WTC11 (cell line): ENCODE measurements around the gene CPHXL2. TPM values are rescaled to one million over a fixed set of nuclear protein-coding genes. Genes with fewer than 3 reads are reported as not detected.

Experiments used
- ATAC-seq: fragments of 200-7000 bp; cut with Tn5 transposase; 2 replicates; pipeline ENCODE4 v1.10.0; 2021; ENCODE audit warnings: mild to moderate bottlenecking, moderate library complexity
- CTCF ChIA-PET: fragments of 300-600 bp; sonication (Branson Sonifier 250); formaldehyde crosslinking; loops from one replicate; lab custom pipeline; 2021; ENCODE audit warnings: antibody characterized with exemption; lab: Charles Lee
- POLR2A ChIA-PET: fragments of 350-600 bp; sonication (Branson Sonifier 250); formaldehyde crosslinking; loops from one replicate; lab custom pipeline; 2021; ENCODE audit warnings: antibody characterized with exemption; lab: Charles Lee
- DNase-seq: peaks from one replicate; pipeline ENCODE4 v3.0.0; 2021; ENCODE audit warnings: low spot score
- H3K27ac Mint-ChIP-seq: 2 replicates; pipeline ENCODE4 v1.8.0; 2021; ENCODE audit warnings: mixed read lengths
- H3K27me3 Mint-ChIP-seq: 2 replicates; pipeline ENCODE4 v1.8.0; 2021; ENCODE audit warnings: low read depth, mild to moderate bottlenecking, moderate library complexity, mixed read lengths
- H3K36me3 Mint-ChIP-seq: 2 replicates; pipeline ENCODE4 v1.8.0; 2021; ENCODE audit warnings: mixed read lengths
- H3K4me1 Mint-ChIP-seq: 2 replicates; pipeline ENCODE4 v1.8.0; 2022; ENCODE audit warnings: mixed read lengths
- H3K4me3 Mint-ChIP-seq: 2 replicates; pipeline ENCODE4 v1.8.0; 2021; ENCODE audit warnings: mild to moderate bottlenecking, moderate library complexity, mixed read lengths
- H3K9me3 Mint-ChIP-seq: 2 replicates; pipeline ENCODE4 v1.8.0; 2021; ENCODE audit warnings: mixed read lengths
- ATF2 ChIP-seq: sonication (generic); formaldehyde crosslinking; IDR thresholded peaks from 2 replicates; pipeline ENCODE4 v1.8.1; 2022; ENCODE audit warnings: low read depth, missing genetic modification reagents, borderline replicate concordance
- ATF3 ChIP-seq: sonication (generic); formaldehyde crosslinking; conservative IDR thresholded peaks from 2 replicates; pipeline ENCODE4 v1.8.1; 2022; ENCODE audit warnings: mild to moderate bottlenecking, missing genetic modification reagents
- CTCF ChIP-seq: fragments of 200-600 bp; IDR thresholded peaks from 2 replicates; pipeline ENCODE4 v1.8.0; 2022; ENCODE audit warnings: antibody characterized with exemption
- ESRRA ChIP-seq: sonication (generic); formaldehyde crosslinking; IDR thresholded peaks from 2 replicates; pipeline ENCODE4 v1.8.1; 2022; ENCODE audit warnings: mild to moderate bottlenecking, missing genetic modification reagents, borderline replicate concordance
- FOXK1 ChIP-seq: sonication (generic); formaldehyde crosslinking; IDR thresholded peaks from 2 replicates; pipeline ENCODE4 v1.8.0; 2022; ENCODE audit warnings: mild to moderate bottlenecking, moderate library complexity, missing genetic modification reagents
- GTF2I ChIP-seq: fragments of 250-450 bp; sonication (Bioruptor Pico); conservative IDR thresholded peaks from 2 replicates; pipeline ENCODE4 v1.4.0; 2021; ENCODE audit warnings: mild to moderate bottlenecking
- HMGXB4 ChIP-seq: sonication (generic); formaldehyde crosslinking; IDR thresholded peaks from 2 replicates; pipeline ENCODE4 v1.8.1; 2023; ENCODE audit warnings: mild to moderate bottlenecking, moderate library complexity, missing genetic modification reagents
- KAT7 ChIP-seq: sonication (generic); formaldehyde crosslinking; IDR thresholded peaks from 2 replicates; pipeline ENCODE4 v1.8.1; 2023; ENCODE audit warnings: missing genetic modification reagents, mild to moderate bottlenecking, borderline replicate concordance
- NFE2L1 ChIP-seq: sonication (generic); formaldehyde crosslinking; IDR thresholded peaks from 2 replicates; pipeline ENCODE4 v1.8.1; 2023; ENCODE audit warnings: missing genetic modification reagents
- NR2C2 ChIP-seq: sonication (generic); formaldehyde crosslinking; IDR thresholded peaks from 2 replicates; pipeline ENCODE4 v1.8.0; 2022; ENCODE audit warnings: mild to moderate bottlenecking, missing genetic modification reagents
- USF1 ChIP-seq: sonication (generic); formaldehyde crosslinking; IDR thresholded peaks from 2 replicates; pipeline ENCODE4 v1.8.0; 2022; ENCODE audit warnings: mild to moderate bottlenecking, missing genetic modification reagents
- total RNA-seq: library from RNA; stranded (reverse); gene quantifications from 3 replicates; pipeline ENCODE4 v1.2.3, GENCODE V29; 2021
- TF ChIP-seq, protein P1 (sequence below): sonication (generic); formaldehyde crosslinking; IDR thresholded peaks from 2 replicates; pipeline ENCODE4 v1.8.1; 2023; ENCODE audit warnings: mild to moderate bottlenecking, missing genetic modification reagents, borderline replicate concordance
- TF ChIP-seq, protein P2 (sequence below): fragments of 250-450 bp; sonication (Bioruptor Pico); IDR thresholded peaks from 2 replicates; pipeline ENCODE4 v1.9.0; 2021; ENCODE audit warnings: mild to moderate bottlenecking
- TF ChIP-seq, protein P3 (sequence below): sonication (generic); formaldehyde crosslinking; IDR thresholded peaks from 2 replicates; pipeline ENCODE4 v1.8.0; 2023; ENCODE audit warnings: missing genetic modification reagents
- TF ChIP-seq, protein P4 (sequence below): sonication (generic); formaldehyde crosslinking; conservative IDR thresholded peaks from 2 replicates; pipeline ENCODE4 v1.8.1; 2023; ENCODE audit warnings: mild to moderate bottlenecking, low read depth, missing genetic modification reagents, moderate library complexity
- TF ChIP-seq, protein P5 (sequence below): sonication (generic); formaldehyde crosslinking; IDR thresholded peaks from 2 replicates; pipeline ENCODE4 v1.8.1; 2022; ENCODE audit warnings: low read depth, mild to moderate bottlenecking, moderate library complexity, missing genetic modification reagents, borderline replicate concordance

CPHXL2 gene
- total RNA-seq, 1 experiment from 2014 or later = not detected

DNA sequence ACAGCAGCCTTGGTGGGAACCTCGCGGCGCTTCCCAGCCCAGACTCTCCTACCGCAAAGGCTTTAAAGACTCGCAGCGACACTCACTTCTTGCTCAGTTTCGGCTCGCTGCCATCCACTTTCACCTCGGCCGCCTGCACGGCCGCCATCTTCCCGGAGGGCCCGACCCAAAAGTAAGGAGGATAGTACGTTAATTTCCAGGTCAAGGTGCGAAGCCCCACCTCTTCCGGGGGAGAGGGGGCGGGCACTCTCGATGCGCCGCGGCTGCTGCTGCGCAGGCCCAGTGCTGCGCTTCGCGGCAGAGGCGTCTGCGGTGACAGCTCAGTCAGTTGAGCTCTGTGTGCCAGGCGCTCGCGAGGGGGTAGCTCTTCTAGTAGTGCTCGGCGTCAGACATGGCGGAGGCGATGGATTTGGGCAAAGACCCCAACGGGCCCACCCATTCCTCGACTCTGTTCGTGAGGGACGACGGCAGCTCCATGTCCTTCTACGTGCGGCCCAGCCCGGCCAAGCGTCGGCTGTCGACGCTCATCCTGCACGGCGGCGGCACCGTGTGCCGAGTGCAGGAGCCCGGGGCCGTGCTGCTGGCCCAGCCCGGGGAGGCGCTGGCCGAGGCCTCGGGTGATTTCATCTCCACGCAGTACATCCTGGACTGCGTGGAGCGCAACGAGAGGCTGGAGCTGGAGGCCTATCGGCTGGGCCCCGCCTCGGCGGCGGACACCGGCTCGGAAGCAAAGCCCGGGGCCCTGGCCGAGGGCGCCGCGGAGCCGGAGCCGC, 29.1 kb downstream of the CPHXL2 start, which contains the start of the genes KARS1 and TERF2IP:
KARS1 (minus strand) TSS at position 174 of the 773 bp plus-strand sequence; CDS start at position 148, 26 bp downstream.
TERF2IP (plus strand) TSS at position 282 of the 773 bp plus-strand sequence; CDS start at position 392, 110 bp downstream.
- DNase-seq (peak; percentile 92), ATAC-seq (peak; percentile 94)
- Mint-ChIP-seq H3K36me3 (peaks cover 28% of the 10 kb centered on the region), H3K27ac (peak within 1 kb of the TSS; percentile 99), H3K4me3 (peak within 1 kb of the TSS; percentile 99), H3K4me1 (peaks cover 33% of the 10 kb centered on the region), H3K27me3 (no peaks in the 10 kb centered on the region), H3K9me3 (no peaks in the 10 kb centered on the region)
- ChIA-PET CTCF (interaction anchor here (0.7 to 2.3 kb wide), 6 partner anchors 25 to 131 kb away, joined by 3 to 9 read pairs (median 4); partner anchors contain the start of gene ADAT1), POLR2A (interaction anchor here (0.5 to 2.3 kb wide), 8 partner anchors 16 to 1948 kb away, joined by 3 to 11 read pairs (median 4); partner anchors contain the start of genes ADAT1 and CHST6)
- TF ChIP-seq, protein P1, sequence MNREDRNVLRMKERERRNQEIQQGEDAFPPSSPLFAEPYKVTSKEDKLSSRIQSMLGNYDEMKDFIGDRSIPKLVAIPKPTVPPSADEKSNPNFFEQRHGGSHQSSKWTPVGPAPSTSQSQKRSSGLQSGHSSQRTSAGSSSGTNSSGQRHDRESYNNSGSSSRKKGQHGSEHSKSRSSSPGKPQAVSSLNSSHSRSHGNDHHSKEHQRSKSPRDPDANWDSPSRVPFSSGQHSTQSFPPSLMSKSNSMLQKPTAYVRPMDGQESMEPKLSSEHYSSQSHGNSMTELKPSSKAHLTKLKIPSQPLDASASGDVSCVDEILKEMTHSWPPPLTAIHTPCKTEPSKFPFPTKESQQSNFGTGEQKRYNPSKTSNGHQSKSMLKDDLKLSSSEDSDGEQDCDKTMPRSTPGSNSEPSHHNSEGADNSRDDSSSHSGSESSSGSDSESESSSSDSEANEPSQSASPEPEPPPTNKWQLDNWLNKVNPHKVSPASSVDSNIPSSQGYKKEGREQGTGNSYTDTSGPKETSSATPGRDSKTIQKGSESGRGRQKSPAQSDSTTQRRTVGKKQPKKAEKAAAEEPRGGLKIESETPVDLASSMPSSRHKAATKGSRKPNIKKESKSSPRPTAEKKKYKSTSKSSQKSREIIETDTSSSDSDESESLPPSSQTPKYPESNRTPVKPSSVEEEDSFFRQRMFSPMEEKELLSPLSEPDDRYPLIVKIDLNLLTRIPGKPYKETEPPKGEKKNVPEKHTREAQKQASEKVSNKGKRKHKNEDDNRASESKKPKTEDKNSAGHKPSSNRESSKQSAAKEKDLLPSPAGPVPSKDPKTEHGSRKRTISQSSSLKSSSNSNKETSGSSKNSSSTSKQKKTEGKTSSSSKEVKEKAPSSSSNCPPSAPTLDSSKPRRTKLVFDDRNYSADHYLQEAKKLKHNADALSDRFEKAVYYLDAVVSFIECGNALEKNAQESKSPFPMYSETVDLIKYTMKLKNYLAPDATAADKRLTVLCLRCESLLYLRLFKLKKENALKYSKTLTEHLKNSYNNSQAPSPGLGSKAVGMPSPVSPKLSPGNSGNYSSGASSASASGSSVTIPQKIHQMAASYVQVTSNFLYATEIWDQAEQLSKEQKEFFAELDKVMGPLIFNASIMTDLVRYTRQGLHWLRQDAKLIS = no peak
- TF ChIP-seq GTF2I (CRISPR knock-in tag) = no peak
- TF ChIP-seq, protein P2, sequence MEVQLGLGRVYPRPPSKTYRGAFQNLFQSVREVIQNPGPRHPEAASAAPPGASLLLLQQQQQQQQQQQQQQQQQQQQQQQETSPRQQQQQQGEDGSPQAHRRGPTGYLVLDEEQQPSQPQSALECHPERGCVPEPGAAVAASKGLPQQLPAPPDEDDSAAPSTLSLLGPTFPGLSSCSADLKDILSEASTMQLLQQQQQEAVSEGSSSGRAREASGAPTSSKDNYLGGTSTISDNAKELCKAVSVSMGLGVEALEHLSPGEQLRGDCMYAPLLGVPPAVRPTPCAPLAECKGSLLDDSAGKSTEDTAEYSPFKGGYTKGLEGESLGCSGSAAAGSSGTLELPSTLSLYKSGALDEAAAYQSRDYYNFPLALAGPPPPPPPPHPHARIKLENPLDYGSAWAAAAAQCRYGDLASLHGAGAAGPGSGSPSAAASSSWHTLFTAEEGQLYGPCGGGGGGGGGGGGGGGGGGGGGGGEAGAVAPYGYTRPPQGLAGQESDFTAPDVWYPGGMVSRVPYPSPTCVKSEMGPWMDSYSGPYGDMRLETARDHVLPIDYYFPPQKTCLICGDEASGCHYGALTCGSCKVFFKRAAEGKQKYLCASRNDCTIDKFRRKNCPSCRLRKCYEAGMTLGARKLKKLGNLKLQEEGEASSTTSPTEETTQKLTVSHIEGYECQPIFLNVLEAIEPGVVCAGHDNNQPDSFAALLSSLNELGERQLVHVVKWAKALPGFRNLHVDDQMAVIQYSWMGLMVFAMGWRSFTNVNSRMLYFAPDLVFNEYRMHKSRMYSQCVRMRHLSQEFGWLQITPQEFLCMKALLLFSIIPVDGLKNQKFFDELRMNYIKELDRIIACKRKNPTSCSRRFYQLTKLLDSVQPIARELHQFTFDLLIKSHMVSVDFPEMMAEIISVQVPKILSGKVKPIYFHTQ (CRISPR knock-in tag) = no peak
- TF ChIP-seq ATF3 (CRISPR knock-in tag) = no peak
- no peak for TF ChIP-seq ATF2
- TF ChIP-seq, protein P3, sequence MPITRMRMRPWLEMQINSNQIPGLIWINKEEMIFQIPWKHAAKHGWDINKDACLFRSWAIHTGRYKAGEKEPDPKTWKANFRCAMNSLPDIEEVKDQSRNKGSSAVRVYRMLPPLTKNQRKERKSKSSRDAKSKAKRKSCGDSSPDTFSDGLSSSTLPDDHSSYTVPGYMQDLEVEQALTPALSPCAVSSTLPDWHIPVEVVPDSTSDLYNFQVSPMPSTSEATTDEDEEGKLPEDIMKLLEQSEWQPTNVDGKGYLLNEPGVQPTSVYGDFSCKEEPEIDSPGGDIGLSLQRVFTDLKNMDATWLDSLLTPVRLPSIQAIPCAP (CRISPR knock-in tag) = peak; percentile 56; the same call in 1 of the 2 replicates
- TF ChIP-seq CTCF = no peak
- 0 out of 2 replicates have a peak, but pooled peaks have one; percentile 12 for TF ChIP-seq ESRRA (CRISPR knock-in tag)
- no peak; the same call in 1 of the 2 replicates for TF ChIP-seq FOXK1 (CRISPR knock-in tag)
- TF ChIP-seq HMGXB4 (CRISPR knock-in tag) = no peak; the same call in 1 of the 2 replicates
- TF ChIP-seq KAT7 (CRISPR knock-in tag) = no peak
- TF ChIP-seq, protein P4, sequence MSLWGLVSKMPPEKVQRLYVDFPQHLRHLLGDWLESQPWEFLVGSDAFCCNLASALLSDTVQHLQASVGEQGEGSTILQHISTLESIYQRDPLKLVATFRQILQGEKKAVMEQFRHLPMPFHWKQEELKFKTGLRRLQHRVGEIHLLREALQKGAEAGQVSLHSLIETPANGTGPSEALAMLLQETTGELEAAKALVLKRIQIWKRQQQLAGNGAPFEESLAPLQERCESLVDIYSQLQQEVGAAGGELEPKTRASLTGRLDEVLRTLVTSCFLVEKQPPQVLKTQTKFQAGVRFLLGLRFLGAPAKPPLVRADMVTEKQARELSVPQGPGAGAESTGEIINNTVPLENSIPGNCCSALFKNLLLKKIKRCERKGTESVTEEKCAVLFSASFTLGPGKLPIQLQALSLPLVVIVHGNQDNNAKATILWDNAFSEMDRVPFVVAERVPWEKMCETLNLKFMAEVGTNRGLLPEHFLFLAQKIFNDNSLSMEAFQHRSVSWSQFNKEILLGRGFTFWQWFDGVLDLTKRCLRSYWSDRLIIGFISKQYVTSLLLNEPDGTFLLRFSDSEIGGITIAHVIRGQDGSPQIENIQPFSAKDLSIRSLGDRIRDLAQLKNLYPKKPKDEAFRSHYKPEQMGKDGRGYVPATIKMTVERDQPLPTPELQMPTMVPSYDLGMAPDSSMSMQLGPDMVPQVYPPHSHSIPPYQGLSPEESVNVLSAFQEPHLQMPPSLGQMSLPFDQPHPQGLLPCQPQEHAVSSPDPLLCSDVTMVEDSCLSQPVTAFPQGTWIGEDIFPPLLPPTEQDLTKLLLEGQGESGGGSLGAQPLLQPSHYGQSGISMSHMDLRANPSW (CRISPR knock-in tag) = no peak
- peak; percentile 54; the same call in 1 of the 2 replicates for TF ChIP-seq USF1 (CRISPR knock-in tag)
- TF ChIP-seq, protein P5, sequence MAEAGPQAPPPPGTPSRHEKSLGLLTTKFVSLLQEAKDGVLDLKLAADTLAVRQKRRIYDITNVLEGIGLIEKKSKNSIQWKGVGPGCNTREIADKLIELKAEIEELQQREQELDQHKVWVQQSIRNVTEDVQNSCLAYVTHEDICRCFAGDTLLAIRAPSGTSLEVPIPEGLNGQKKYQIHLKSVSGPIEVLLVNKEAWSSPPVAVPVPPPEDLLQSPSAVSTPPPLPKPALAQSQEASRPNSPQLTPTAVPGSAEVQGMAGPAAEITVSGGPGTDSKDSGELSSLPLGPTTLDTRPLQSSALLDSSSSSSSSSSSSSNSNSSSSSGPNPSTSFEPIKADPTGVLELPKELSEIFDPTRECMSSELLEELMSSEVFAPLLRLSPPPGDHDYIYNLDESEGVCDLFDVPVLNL (CRISPR knock-in tag) = no peak
- peak; percentile 90 for TF ChIP-seq NR2C2
- TF ChIP-seq NFE2L1 = peak; percentile 41; the same call in 1 of the 2 replicates
